Measurements from ENCODE around the gene NLRP10. TPM values are rescaled to one million over a fixed set of nuclear protein-coding genes. Genes with fewer than 3 reads are reported as not detected.

NLRP10 gene
- total and polyA plus RNA-seq, 2 of the 13 experiments (the other 11 are each of a cell fraction or from before 2014, with no cell fraction given), result not detected

GRCh38 chr11:7986768-7987559, 21.7 kb upstream of the NLRP10 start, which contains the start of gene EIF3F (continued):
- TF ChIP-seq, protein P1, sequence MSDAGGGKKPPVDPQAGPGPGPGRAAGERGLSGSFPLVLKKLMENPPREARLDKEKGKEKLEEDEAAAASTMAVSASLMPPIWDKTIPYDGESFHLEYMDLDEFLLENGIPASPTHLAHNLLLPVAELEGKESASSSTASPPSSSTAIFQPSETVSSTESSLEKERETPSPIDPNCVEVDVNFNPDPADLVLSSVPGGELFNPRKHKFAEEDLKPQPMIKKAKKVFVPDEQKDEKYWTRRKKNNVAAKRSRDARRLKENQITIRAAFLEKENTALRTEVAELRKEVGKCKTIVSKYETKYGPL (CRISPR knock-in tag; IDR thresholded peaks at IDR 0.05), result no peak
- TF ChIP-seq ZKSCAN8 (CRISPR knock-in tag; IDR thresholded peaks at IDR 0.05; ENCODE audit: borderline replicate concordance) (0 out of 2 replicates have a peak, but pooled peaks have one; percentile 59), THAP11 (CRISPR knock-in tag; IDR thresholded peaks at IDR 0.05) (peak; percentile 94), ZNF225 (CRISPR knock-in tag; IDR thresholded peaks at IDR 0.05) (no peak), E2F2 (CRISPR knock-in tag; IDR thresholded peaks at IDR 0.05; ENCODE audit: borderline replicate concordance) (no peak), TBL1XR1 (IDR thresholded peaks at IDR 0.05; ENCODE audit: borderline replicate concordance, low read length, partially characterized antibody) (peak; percentile 85), GPBP1L1 (CRISPR knock-in tag; IDR thresholded peaks at IDR 0.05) (no peak), ATF6 (CRISPR knock-in tag; conservative IDR thresholded peaks at IDR 0.05) (no peak), ZNF383 (CRISPR knock-in tag; IDR thresholded peaks at IDR 0.05; ENCODE audit: borderline replicate concordance) (0 out of 2 replicates have a peak, but pooled peaks have one; percentile 19), ZNF460 (CRISPR knock-in tag; IDR thresholded peaks at IDR 0.05; ENCODE audit: borderline replicate concordance) (no peak; the same call in 1 of the 2 replicates), POGZ (CRISPR knock-in tag; IDR thresholded peaks at IDR 0.05) (peak; percentile 97), NFKBIZ (CRISPR knock-in tag; IDR thresholded peaks at IDR 0.05) (0 out of 2 replicates have a peak, but pooled peaks have one; percentile 64), MZF1 (CRISPR knock-in tag; IDR thresholded peaks at IDR 0.05; ENCODE audit: borderline replicate concordance) (no peak), ZXDC (CRISPR knock-in tag; IDR thresholded peaks at IDR 0.05) (no peak), TOE1 (CRISPR knock-in tag; IDR thresholded peaks at IDR 0.05) (no peak)
- TF ChIP-seq, protein P2, sequence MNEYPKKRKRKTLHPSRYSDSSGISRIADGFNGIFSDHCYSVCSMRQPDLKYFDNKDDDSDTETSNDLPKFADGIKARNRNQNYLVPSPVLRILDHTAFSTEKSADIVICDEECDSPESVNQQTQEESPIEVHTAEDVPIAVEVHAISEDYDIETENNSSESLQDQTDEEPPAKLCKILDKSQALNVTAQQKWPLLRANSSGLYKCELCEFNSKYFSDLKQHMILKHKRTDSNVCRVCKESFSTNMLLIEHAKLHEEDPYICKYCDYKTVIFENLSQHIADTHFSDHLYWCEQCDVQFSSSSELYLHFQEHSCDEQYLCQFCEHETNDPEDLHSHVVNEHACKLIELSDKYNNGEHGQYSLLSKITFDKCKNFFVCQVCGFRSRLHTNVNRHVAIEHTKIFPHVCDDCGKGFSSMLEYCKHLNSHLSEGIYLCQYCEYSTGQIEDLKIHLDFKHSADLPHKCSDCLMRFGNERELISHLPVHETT (CRISPR knock-in tag; conservative IDR thresholded peaks at IDR 0.05), result no peak
- TF ChIP-seq, protein P3, sequence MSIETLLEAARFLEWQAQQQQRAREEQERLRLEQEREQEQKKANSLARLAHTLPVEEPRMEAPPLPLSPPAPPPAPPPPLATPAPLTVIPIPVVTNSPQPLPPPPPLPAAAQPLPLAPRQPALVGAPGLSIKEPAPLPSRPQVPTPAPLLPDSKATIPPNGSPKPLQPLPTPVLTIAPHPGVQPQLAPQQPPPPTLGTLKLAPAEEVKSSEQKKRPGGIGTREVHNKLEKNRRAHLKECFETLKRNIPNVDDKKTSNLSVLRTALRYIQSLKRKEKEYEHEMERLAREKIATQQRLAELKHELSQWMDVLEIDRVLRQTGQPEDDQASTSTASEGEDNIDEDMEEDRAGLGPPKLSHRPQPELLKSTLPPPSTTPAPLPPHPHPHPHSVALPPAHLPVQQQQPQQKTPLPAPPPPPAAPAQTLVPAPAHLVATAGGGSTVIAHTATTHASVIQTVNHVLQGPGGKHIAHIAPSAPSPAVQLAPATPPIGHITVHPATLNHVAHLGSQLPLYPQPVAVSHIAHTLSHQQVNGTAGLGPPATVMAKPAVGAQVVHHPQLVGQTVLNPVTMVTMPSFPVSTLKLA (IDR thresholded peaks at IDR 0.05), result no peak
